ENCODE data around the gene GUCA2A.
A peak's percentile ranks its signal among the peaks of the same experiment; 100 is the strongest.

The GUCA2A gene

GRCh38 chr1:42176902-42177519 is 12.5 kb upstream of the GUCA2A start:
- no peak for DNase-seq (ENCODE audit: low read depth)

DNA sequence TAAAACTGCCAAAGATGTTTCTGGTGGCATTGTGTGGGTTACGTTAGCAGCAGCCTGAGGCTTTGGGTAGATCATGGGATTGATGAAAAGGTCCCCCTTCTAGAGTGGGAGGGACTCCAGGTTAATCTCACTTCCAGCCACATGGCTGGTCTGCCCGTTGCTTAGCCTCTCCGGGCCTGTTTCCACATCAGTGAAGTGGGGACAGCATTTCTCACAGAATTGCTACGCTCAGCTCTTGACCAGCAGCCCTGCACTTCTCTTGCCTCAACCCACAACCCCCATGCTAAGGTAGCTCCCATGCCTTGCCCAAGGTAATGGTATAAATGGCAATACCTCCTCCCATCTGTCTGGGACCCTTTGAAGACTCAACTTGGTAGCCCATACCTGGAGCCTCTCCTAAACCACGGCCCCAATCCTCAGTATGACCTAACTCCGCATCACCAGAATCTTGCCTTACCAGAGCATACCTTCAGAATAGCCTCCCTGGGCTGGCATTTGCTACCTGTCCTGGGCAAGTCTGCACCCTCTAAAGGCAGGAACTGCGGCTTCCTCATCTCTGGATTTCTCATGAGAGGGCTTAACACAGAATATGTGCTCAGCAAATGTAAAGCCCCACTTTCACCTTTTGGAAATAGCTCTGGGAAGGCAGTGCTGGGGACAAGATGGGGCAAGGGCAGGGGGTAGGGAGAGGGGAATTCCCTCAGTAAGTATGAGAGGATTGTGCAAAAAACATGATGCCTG is 10.9 kb upstream of the GUCA2A start:
- DNase-seq (ENCODE audit: low read depth): no peak

DNA sequence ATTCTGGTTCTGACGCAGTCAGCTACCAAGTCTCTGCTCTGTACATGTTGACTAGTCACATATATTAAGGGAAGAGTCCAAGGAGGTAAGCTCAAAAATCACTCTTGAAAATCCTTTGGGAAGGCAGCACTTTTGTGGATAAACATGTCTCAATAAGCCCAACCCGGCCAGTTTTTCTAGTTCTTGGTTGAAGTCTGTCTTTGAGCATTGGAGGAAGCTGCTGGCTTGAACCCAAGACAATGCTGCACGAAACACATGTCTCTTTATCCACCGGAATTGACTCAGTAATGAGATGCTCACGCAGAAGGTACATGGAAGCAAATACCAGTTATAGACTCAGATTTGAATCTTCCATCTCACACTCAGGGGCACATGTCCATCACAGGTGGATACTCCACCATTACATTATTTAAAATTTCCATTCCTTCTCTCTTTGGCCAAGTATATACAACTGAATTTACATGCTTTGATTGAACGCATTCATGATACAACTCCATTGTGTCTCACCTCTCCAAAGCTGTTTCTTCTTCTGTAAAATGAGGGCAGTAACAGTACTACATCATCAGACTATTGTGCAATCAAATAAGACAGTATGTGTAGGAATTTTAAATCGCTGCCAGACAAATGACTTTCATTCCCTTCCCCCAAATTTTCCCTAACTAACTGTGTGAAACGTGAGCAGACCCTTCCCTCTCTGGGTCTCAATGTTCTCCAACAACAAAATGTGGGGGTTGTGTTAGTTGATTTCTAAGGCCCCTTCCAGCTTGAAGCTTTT is 9.6 kb upstream of the GUCA2A start:
- no peak for DNase-seq (ENCODE audit: low read depth)

- peak; percentile 55 for DNase-seq (ENCODE audit: low read depth)
Observed at GRCh38 chr1:42173155-42173933, 8.8 kb upstream of the GUCA2A start.

DNA sequence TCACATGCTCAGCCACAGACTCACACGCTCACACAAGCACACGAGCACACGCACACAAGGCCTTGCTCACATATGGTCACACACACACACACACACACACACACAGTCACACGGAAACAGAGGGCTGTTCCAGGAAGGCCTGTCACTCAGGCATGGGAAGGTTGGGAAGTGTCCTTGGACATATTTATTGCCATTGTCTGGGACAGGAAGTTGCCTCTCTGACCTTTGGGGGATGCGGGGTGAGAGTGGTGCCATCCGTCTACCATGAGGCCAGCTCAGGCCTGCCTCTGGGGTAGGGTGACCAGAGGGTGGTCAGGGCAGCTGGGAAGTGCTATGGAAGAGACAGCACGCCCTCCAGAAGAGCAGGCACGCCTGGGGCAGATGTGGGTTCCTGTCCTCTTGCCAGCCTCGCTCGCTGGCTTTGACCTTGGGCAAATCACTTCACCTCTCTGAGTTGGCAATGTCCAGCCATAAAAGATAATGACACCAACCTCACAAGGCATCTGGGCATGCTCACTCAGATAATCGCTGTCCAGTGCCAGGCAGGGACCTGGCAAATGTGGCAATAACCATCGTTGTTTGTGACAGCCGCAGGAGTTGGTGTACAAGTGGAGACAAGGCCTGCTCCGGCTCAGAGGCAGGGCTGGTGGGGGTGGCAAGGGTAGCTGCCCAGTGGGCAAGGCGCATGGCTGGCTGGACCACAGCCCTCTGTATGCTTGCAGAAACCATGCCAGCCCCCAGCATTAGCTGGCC is 8.0 kb upstream of the GUCA2A start:
- DNase-seq (ENCODE audit: low read depth): no peak

DNA sequence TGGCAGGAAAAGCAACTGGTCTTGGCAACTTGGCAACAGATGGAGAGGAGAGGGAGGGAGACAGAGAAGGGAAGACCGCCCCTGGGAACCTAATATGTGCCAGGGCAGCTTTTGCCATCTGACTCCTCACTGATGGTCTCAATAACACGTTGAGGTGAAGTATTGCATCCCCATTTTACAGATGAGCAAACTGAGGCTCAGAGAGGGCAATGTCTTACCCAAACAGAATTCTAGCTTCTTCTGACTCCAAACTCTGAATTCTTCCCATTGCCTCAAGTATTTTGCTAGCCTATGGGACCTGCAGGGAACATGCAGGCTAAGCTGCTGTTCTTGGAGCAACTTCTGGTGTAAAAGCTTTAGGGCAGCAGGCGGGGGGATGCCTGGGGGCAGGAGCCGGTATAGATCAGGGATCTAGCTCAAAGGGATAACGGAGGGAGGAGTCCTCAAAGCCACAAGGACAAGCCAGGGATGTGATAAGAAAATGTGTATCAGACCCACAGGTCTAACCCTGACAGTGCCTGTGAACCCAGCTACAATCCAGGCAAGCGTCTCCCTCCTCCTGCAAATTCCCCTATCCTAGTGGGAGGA is 7.2 kb upstream of the GUCA2A start:
- DNase-seq (ENCODE audit: low read depth): no peak

GRCh38 chr1:42170779-42171621 is 6.5 kb upstream of the GUCA2A start:
- no peak for DNase-seq (ENCODE audit: low read depth)

GRCh38 chr1:42168763-42169162 is 4.2 kb upstream of the GUCA2A start:
- no peak for DNase-seq (ENCODE audit: low read depth)

GRCh38 chr1:42168391-42168670 is 3.8 kb upstream of the GUCA2A start:
- no peak for DNase-seq (ENCODE audit: low read depth)

DNA sequence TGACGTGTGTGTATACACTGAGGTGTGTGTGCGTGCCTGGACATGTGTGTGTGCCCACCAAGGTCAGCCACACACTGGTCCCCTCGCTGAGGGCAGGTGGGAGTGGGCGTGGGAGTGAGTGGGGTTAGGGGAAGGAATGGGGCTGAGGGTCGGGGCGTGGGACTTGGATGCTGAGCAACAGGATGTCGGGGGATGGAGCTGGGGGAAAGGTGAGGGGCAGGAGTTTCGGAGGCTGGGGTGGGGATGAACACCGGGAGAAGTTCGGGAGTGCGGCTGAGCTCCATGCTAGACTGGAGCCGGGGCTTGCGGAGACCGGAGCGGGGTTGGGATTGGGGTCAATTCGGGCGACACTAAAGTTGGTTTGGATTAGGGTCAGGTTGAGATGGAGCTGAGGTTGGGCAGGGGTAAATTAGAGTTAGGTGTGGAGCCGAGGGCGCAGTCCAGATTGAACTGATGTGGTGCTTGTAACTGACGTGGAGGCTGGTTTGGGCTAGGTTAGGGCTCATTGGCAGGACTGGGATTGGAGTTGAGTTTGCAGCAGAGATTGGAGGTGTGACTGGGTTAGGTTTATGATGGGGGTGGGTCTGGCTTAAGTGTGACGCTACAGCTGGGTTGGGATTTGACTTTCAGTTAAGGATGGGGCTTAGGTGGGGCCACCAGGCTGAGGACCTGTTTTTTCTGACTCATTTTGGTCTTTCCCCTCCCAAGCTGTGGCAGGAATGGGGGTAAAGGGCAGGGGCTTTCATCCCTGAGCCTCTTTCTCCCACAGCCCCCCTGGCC is 3.3 kb upstream of the GUCA2A start:
- DNase-seq (ENCODE audit: low read depth): no peak

GRCh38 chr1:42165511-42166210 is 1.1 kb upstream of the GUCA2A start:
- no peak for DNase-seq (ENCODE audit: low read depth)

- DNase-seq (ENCODE audit: low read depth): no peak
Observed at GRCh38 chr1:42163536-42164503, 725 bp downstream of the GUCA2A start.

DNA sequence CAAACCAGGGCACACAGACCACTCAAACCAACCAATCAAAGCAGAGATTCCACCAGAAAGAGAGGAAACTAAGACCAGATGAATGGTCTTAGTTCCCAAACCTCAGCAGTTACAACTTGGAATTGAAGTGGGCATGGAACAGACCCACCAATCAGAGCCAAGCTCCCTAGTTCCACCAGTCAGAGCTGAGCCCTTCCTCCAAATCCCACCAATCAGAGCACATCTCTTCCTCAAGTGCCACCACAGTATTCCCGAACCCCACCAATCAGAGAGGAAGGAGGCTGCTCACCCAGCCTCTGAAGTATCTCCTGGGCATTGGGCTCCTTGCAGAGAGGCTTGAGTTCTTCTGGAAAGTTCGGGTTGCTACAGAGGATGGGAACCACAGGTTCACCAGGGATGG is 1.4 kb downstream of the GUCA2A start:
- no peak for DNase-seq (ENCODE audit: low read depth)

DNA sequence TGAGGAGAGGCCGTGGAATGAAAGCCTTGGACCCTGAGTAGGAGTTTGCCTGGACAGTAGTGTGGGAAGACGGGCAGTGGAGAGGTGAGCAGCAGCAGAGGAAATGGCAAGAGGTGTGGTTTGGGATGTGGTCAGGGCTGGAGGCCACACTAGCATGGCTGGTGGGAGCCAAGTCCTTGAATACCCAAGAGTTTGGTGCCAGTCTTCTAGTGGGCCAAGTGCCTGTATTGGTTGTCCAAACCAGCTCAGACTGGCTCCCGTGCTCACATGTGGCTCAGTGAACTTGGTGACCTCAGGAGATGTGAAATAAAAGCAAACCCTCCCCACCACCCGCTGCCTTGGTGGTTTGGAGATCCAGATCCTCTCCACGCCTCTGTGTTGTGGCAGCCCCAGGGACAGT is 2.4 kb downstream of the GUCA2A start:
- DNase-seq (ENCODE audit: low read depth): no peak

GRCh38 chr1:42158189-42158588 is 6.4 kb downstream of the GUCA2A start:
- DNase-seq (ENCODE audit: low read depth): no peak

- DNase-seq (ENCODE audit: low read depth): no peak
Observed at GRCh38 chr1:42157667-42158066, 6.9 kb downstream of the GUCA2A start.

GRCh38 chr1:42155362-42155761 is 9.2 kb downstream of the GUCA2A start:
- DNase-seq (ENCODE audit: low read depth): no peak

DNA sequence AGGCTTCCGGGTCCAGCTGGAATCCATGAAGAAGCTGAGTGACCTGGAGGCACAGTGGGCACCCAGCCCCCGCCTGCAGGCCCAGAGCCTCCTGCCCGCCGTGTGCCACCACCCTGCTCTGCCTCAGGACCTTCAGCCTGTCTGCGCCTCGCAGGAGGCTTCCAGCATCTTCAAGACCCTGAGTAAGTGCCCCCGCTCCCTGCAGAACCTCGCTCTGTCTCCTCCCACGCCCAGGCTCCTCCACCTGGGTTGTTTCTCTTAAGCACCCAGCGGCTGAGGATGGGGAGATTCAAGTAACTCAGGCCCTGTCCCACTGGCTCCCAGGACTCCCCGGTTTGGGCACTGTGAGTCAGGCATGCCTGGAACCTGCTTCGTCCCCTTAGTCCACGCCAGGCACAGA is 9.9 kb downstream of the GUCA2A start:
- no peak for DNase-seq (ENCODE audit: low read depth)
